ENCODE data around the gene KCNMA1. TPM values are rescaled to one million over a fixed set of nuclear protein-coding genes. Genes with fewer than 3 reads are reported as not detected.

The KCNMA1 gene
- total RNA-seq, 1 donor: 77.8 TPM

- H3K36me3 ChIP-seq (ENCODE audit: insufficient read depth, low read length): no peaks in the 10 kb centered on the region
- no peaks in the 10 kb centered on the region for H3K9me3 ChIP-seq (ENCODE audit: low read depth, low read length)
- H3K4me2 ChIP-seq (ENCODE audit: insufficient read depth, low read length): no peak overlapping the region
- no peak overlapping the region for H2AFZ ChIP-seq (ENCODE audit: low read length)
- TF ChIP-seq, protein P1, sequence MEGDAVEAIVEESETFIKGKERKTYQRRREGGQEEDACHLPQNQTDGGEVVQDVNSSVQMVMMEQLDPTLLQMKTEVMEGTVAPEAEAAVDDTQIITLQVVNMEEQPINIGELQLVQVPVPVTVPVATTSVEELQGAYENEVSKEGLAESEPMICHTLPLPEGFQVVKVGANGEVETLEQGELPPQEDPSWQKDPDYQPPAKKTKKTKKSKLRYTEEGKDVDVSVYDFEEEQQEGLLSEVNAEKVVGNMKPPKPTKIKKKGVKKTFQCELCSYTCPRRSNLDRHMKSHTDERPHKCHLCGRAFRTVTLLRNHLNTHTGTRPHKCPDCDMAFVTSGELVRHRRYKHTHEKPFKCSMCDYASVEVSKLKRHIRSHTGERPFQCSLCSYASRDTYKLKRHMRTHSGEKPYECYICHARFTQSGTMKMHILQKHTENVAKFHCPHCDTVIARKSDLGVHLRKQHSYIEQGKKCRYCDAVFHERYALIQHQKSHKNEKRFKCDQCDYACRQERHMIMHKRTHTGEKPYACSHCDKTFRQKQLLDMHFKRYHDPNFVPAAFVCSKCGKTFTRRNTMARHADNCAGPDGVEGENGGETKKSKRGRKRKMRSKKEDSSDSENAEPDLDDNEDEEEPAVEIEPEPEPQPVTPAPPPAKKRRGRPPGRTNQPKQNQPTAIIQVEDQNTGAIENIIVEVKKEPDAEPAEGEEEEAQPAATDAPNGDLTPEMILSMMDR (IDR thresholded peaks at IDR 0.05; ENCODE audit: extremely low read depth, low read depth, low read length): no peak
- H3K4me3 ChIP-seq (ENCODE audit: insufficient read depth, low read length): no peak overlapping the region
- H3K4me1 ChIP-seq (ENCODE audit: insufficient read depth, low read length): no peaks in the 10 kb centered on the region
- peak; percentile 32 for DNase-seq (ENCODE audit: insufficient read length, low spot score, missing footprints)
- no peaks in the 10 kb centered on the region for H3K27me3 ChIP-seq (ENCODE audit: insufficient read depth, low read length)
- no peaks in the 10 kb centered on the region for H4K20me1 ChIP-seq (ENCODE audit: insufficient read depth, low read length)
- H3K27ac ChIP-seq (ENCODE audit: low read depth, low read length): no peak overlapping the region
- no peaks in the 10 kb centered on the region for H3K79me2 ChIP-seq (ENCODE audit: insufficient read depth, low read length)
Observed at GRCh38 chr10:77220150-77220549, 417.5 kb downstream of the KCNMA1 start.

DNA sequence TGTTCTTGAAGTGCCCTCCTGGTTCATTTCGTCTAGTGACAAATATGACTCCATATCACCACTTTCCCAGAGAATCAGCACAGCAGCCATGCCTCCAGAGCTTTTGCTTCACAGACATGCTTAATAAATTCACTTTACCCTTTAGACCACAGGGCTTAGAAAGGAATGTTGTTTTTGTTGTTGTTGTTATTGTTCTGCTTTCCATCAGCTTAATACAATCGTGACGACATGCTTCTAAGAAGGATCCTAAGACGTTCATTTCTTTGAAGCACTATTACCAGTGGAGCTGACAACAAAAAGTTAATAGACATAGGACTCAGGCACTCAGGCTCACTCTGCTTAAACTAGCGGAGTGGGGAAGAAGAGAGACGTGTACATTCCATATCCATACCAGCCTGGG is 418.6 kb downstream of the KCNMA1 start:
- Histone ChIP-seq H3K36me3 (ENCODE audit: insufficient read depth, low read length) (no peaks in the 10 kb centered on the region), H2AFZ (ENCODE audit: low read length) (no peak overlapping the region), H3K27me3 (ENCODE audit: insufficient read depth, low read length) (no peaks in the 10 kb centered on the region), H3K4me3 (ENCODE audit: insufficient read depth, low read length) (no peak overlapping the region), H4K20me1 (ENCODE audit: insufficient read depth, low read length) (no peaks in the 10 kb centered on the region), H3K4me1 (ENCODE audit: insufficient read depth, low read length) (no peaks in the 10 kb centered on the region), H3K79me2 (ENCODE audit: insufficient read depth, low read length) (no peaks in the 10 kb centered on the region), H3K4me2 (ENCODE audit: insufficient read depth, low read length) (no peak overlapping the region), H3K9me3 (ENCODE audit: low read depth, low read length) (no peaks in the 10 kb centered on the region), H3K27ac (ENCODE audit: low read depth, low read length) (no peak overlapping the region)
- TF ChIP-seq, protein P1 (IDR thresholded peaks at IDR 0.05; ENCODE audit: extremely low read depth, low read depth, low read length): no peak
- no peak for DNase-seq (ENCODE audit: insufficient read length, low spot score, missing footprints)

DNA sequence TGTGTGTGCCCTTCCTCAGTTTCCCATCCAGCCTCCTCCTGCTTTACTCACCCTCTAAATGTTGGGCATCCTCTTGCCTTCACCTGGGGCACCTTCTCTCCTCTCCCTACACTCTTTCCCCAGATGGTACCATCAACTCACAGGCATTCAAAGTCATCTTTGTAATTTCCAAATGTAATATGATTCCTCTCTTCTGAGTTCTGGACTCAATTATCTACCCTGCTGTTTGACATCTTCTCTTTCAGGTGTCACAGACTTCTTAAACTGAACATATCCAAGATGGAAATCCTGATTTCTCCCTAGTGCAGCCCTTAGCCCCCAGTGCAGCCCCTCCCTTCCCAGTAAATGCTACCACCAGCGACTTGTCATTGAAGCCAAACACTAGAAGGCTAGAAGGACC is 422.8 kb downstream of the KCNMA1 start:
- DNase-seq (ENCODE audit: insufficient read length, low spot score, missing footprints): no peak
- Histone ChIP-seq H3K4me2 (ENCODE audit: insufficient read depth, low read length) (no peak overlapping the region), H3K27ac (ENCODE audit: low read depth, low read length) (no peak overlapping the region), H3K36me3 (ENCODE audit: insufficient read depth, low read length) (no peaks in the 10 kb centered on the region), H3K79me2 (ENCODE audit: insufficient read depth, low read length) (no peaks in the 10 kb centered on the region), H3K4me1 (ENCODE audit: insufficient read depth, low read length) (no peaks in the 10 kb centered on the region), H3K4me3 (ENCODE audit: insufficient read depth, low read length) (no peak overlapping the region), H3K9me3 (ENCODE audit: low read depth, low read length) (no peaks in the 10 kb centered on the region), H3K27me3 (ENCODE audit: insufficient read depth, low read length) (no peaks in the 10 kb centered on the region), H2AFZ (ENCODE audit: low read length) (no peak overlapping the region), H4K20me1 (ENCODE audit: insufficient read depth, low read length) (no peaks in the 10 kb centered on the region)
- TF ChIP-seq, protein P1 (IDR thresholded peaks at IDR 0.05; ENCODE audit: extremely low read depth, low read depth, low read length): no peak

DNA sequence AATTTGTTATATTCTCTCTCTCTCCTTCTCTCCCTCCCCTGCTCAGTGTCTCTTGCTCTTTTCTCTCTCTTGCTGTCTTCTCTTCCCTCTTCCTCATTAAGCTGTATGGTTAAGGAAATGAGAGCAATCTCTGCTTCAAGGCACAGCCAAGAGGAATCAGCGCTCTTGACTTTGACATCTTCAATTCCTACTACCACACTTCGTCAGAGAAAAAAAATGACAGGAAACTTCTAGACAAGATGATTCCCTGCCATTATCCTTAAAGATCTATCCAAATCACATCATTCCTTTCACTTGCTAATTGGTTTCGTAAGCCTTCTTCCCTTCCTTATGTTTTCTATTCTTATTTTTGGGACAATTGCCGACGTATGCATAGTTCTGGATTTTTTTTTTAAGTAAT is 425.0 kb downstream of the KCNMA1 start:
- Histone ChIP-seq H3K27ac (ENCODE audit: low read depth, low read length) (no peak overlapping the region), H2AFZ (ENCODE audit: low read length) (no peak overlapping the region), H3K4me1 (ENCODE audit: insufficient read depth, low read length) (no peaks in the 10 kb centered on the region), H3K4me3 (ENCODE audit: insufficient read depth, low read length) (no peak overlapping the region), H3K79me2 (ENCODE audit: insufficient read depth, low read length) (no peaks in the 10 kb centered on the region), H4K20me1 (ENCODE audit: insufficient read depth, low read length) (no peaks in the 10 kb centered on the region), H3K27me3 (ENCODE audit: insufficient read depth, low read length) (no peaks in the 10 kb centered on the region), H3K9me3 (ENCODE audit: low read depth, low read length) (no peaks in the 10 kb centered on the region), H3K36me3 (ENCODE audit: insufficient read depth, low read length) (no peaks in the 10 kb centered on the region), H3K4me2 (ENCODE audit: insufficient read depth, low read length) (no peak overlapping the region)
- DNase-seq (ENCODE audit: insufficient read length, low spot score, missing footprints): no peak
- TF ChIP-seq, protein P1 (IDR thresholded peaks at IDR 0.05; ENCODE audit: extremely low read depth, low read depth, low read length): no peak

All from osteoblast (primary cell).